HG03558 (cell line): ENCODE results near the gene F5.
"Not testable (repeated sequence)": the region's sequence is repeated elsewhere in the genome, so short reads cannot be mapped to it uniquely, and the experiment has no call there.

Source experiments
- ATAC-seq: cut with Tn5 transposase; IDR thresholded peaks from one replicate; pipeline ENCODE4 v1.9.1; 2021; ENCODE audit warnings: moderate number of reproducible peaks; ENCODE audit not compliant: unreplicated experiment; ENCODE audit errors: extremely low read depth

F5 gene

GRCh38 chr1:169546087-169546995 is 39.9 kb downstream of the F5 start:
- no peak for ATAC-seq

- ATAC-seq: no peak
Observed at GRCh38 chr1:169545472-169545871, 40.8 kb downstream of the F5 start.

- ATAC-seq: no peak
Observed at GRCh38 chr1:169538998-169539871, 47.0 kb downstream of the F5 start.

- ATAC-seq: no peak
Observed at GRCh38 chr1:169534653-169535052, 51.6 kb downstream of the F5 start.

GRCh38 chr1:169533528-169534190 is 52.6 kb downstream of the F5 start:
- ATAC-seq: not testable (repeated sequence)

GRCh38 chr1:169530448-169530847 is 55.8 kb downstream of the F5 start:
- ATAC-seq: no peak

GRCh38 chr1:169529068-169529642 is 57.1 kb downstream of the F5 start:
- ATAC-seq: no peak

GRCh38 chr1:169528215-169529067 is 57.8 kb downstream of the F5 start:
- no peak for ATAC-seq

GRCh38 chr1:169527451-169528214 is 58.6 kb downstream of the F5 start:
- ATAC-seq: no peak

GRCh38 chr1:169527001-169527400 is 59.3 kb downstream of the F5 start:
- ATAC-seq: no peak

GRCh38 chr1:169526120-169526832 is 60.0 kb downstream of the F5 start:
- no peak for ATAC-seq

GRCh38 chr1:169525391-169525790 is 60.9 kb downstream of the F5 start:
- ATAC-seq: no peak

GRCh38 chr1:169523904-169524303 is 62.4 kb downstream of the F5 start:
- ATAC-seq: no peak

GRCh38 chr1:169521226-169521625 is 65.1 kb downstream of the F5 start:
- no peak for ATAC-seq

- ATAC-seq: no peak
Observed at GRCh38 chr1:169517558-169518186, 68.6 kb downstream of the F5 start.

- ATAC-seq: no peak
Observed at GRCh38 chr1:169515641-169516040, 70.6 kb downstream of the F5 start.

- ATAC-seq: no peak
Observed at GRCh38 chr1:169514566-169515270, 71.6 kb downstream of the F5 start.
